NT2/D1 (cell line): ENCODE data around the gene SLC39A11.

Source experiments
- SUZ12 ChIP-seq: IDR thresholded peaks from 2 replicates; pipeline ENCODE4 v1.6.1; 2011; ENCODE audit not compliant: insufficient read length, insufficient read depth; ENCODE audit errors: extremely low read depth
- YY1 ChIP-seq: IDR thresholded peaks from 2 replicates; pipeline ENCODE4 v1.6.1; 2011; ENCODE audit not compliant: insufficient read length, insufficient read depth

- no peak for TF ChIP-seq SUZ12
- no peak for TF ChIP-seq YY1
Observed at GRCh38 chr17:72862276-72862999, 230.1 kb downstream of the SLC39A11 start.
